SH-SY5Y (cell line): ENCODE data around the gene BLVRB.

Experiments used
- GATA2 ChIP-seq: IDR thresholded peaks from 2 replicates; pipeline ENCODE4 v1.6.1; 2011; ENCODE audit warnings: mild to moderate bottlenecking, low read depth, low read length
- GATA3 ChIP-seq: IDR thresholded peaks from 2 replicates; pipeline ENCODE4 v1.6.1; 2011; ENCODE audit warnings: low read depth, mild to moderate bottlenecking, low read length, moderate library complexity

DNA sequence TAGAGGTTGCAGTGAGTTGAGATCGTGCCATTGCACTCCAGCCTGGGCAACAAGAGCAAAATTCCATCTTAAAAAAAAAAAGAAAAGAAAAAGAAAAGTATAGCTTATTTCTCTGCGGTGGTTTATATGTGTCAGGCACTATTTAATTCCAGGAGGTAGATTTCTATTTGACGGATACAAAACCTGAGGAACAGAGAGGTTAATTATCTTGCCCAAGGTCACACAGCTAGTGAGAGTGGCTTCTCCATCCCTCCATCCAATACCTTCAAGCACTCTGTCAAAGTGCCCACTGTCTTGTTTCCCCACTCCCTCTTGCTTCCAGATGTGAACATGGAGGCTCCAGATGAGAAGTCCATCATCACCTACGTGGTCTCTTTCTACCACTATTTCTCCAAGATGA, 36.1 kb upstream of the BLVRB start:
- TF ChIP-seq GATA2 (no peak), GATA3 (no peak)
